H1 (cell line): ENCODE measurements around the gene P2RX2. TPM values are rescaled to one million over a fixed set of nuclear protein-coding genes. Genes with fewer than 3 reads are reported as not detected.

Experiments
- CTCF ChIA-PET: fragments of 300-600 bp; sonication (Branson Sonifier 250); formaldehyde crosslinking; loops from one replicate; lab custom pipeline; 2021; ENCODE audit not compliant: partially characterized antibody; lab: Charles Lee
- POLR2A ChIA-PET: fragments of 300-600 bp; sonication (Branson Sonifier 250); formaldehyde crosslinking; loops from one replicate; lab custom pipeline; 2021; ENCODE audit warnings: inconsistent platforms; ENCODE audit not compliant: partially characterized antibody; lab: Charles Lee
- DNase-seq, 2 experiments: peaks; one replicate each; pipeline versions ENCODE4 v3.0.0 to v3.0.0-alpha.2; 2010 to 2022; ENCODE audit warnings: low spot score in 2 of 2, low read depth in 1 of 2, mixed read lengths in 1 of 2
- FAIRE-seq: peaks from 2 replicates; lab custom pipeline; 2011; peaks lifted over from hg19 to GRCh38; lab: Jason Lieb, UNC
- H2AFZ ChIP-seq: 2 replicates; pipeline ENCODE4 v1.8.1; 2012; ENCODE audit warnings: low read length, inconsistent platforms
- H2AK5ac ChIP-seq: 2 replicates; pipeline ENCODE4 v1.6.1; 2013; ENCODE audit warnings: low read depth, low read length
- H2BK120ac ChIP-seq: replicated peaks from 2 replicates; pipeline ENCODE3; 2013; ENCODE audit warnings: low read depth, low read length, inconsistent platforms
- H2BK12ac ChIP-seq: 2 replicates; pipeline ENCODE4 v1.6.1; 2013; ENCODE audit warnings: low read depth, low read length
- H2BK15ac ChIP-seq: 2 replicates; pipeline ENCODE4 v1.6.1; 2013; ENCODE audit warnings: low read length
- H2BK20ac ChIP-seq: 2 replicates; pipeline ENCODE4 v1.6.1; 2013; ENCODE audit warnings: low read length
- H2BK5ac ChIP-seq: 2 replicates; pipeline ENCODE4 v1.6.1; 2013; ENCODE audit warnings: low read depth, low read length
- H3K14ac ChIP-seq: 2 replicates; pipeline ENCODE4 v1.6.1; 2013; ENCODE audit warnings: inconsistent platforms; ENCODE audit not compliant: insufficient read length
- H3K18ac ChIP-seq: 2 replicates; pipeline ENCODE4 v1.6.1; 2013; ENCODE audit warnings: low read length; ENCODE audit errors: extremely low read depth
- H3K23ac ChIP-seq: 2 replicates; pipeline ENCODE4 v1.6.1; 2013; ENCODE audit warnings: inconsistent platforms; ENCODE audit not compliant: insufficient read length
- H3K23me2 ChIP-seq: 2 replicates; pipeline ENCODE4 v1.6.1; 2013; ENCODE audit warnings: low read depth, low read length
- H3K27ac ChIP-seq: 2 replicates; pipeline ENCODE4 v1.6.1; 2011; ENCODE audit warnings: low read depth, low read length, inconsistent platforms
- H3K27me3 ChIP-seq, 4 experiments: replicated peaks in 1 of 4; 1 replicate in 1 of 4; 2 replicates in 3 of 4; pipeline versions ENCODE4 v1.6.1 to v1.8.1; 2011 to 2013; ENCODE audit warnings: low read length in 3 of 4, mild to moderate bottlenecking in 3 of 4, inconsistent platforms in 2 of 4, mixed read lengths in 2 of 4, moderate library complexity in 1 of 4; ENCODE audit not compliant: control insufficient read depth in 3 of 4, insufficient read depth in 3 of 4; ENCODE audit errors: extremely low read depth in 1 of 4
- H3K36me3 ChIP-seq, 4 experiments: 2 replicates each; pipeline versions ENCODE4 v1.6.1 to v1.8.1; 2011 to 2013; ENCODE audit warnings: mild to moderate bottlenecking in 4 of 4, low read length in 3 of 4, moderate library complexity in 2 of 4, control low read depth in 1 of 4, inconsistent platforms in 1 of 4; ENCODE audit not compliant: insufficient read depth in 4 of 4, control insufficient read depth in 2 of 4
- H3K4ac ChIP-seq: replicated peaks from 2 replicates; pipeline ENCODE3; 2013; ENCODE audit warnings: low read length, low read depth, mixed read lengths, inconsistent platforms; ENCODE audit not compliant: insufficient read length
- H3K4me1 ChIP-seq, 4 experiments: replicated peaks in 1 of 4; 1 replicate in 1 of 4; 2 replicates in 3 of 4; pipeline versions ENCODE4 v1.6.1 to v1.8.1; 2011 to 2013; ENCODE audit warnings: low read length in 3 of 4, inconsistent platforms in 2 of 4, mixed read lengths in 1 of 4; ENCODE audit not compliant: insufficient read depth in 4 of 4, control insufficient read depth in 3 of 4
- H3K4me2 ChIP-seq, 2 experiments: 2 replicates each; pipeline versions ENCODE4 v1.6.1 to v1.8.1; 2011 to 2013; ENCODE audit warnings: low read depth in 2 of 2, low read length in 2 of 2, control low read depth in 1 of 2, inconsistent platforms in 1 of 2, mild to moderate bottlenecking in 1 of 2; ENCODE audit not compliant: insufficient read depth in 1 of 2
- H3K4me3 ChIP-seq, 4 experiments: fragments of 200-600, 300-600 bp in 1 of 4; sonication (generic), shearing (Covaris generic), sonication (Bioruptor Twin) in 1 of 4; 2 replicates each; pipeline versions ENCODE4 v1.5.1 to v1.8.1; 2011 to 2016; ENCODE audit warnings: low read length in 4 of 4, low read depth in 3 of 4, control low read depth in 2 of 4, inconsistent platforms in 2 of 4, mild to moderate bottlenecking in 2 of 4, mixed read lengths in 1 of 4, moderate library complexity in 1 of 4; ENCODE audit not compliant: insufficient read depth in 2 of 4; ENCODE audit errors: extremely low read depth in 1 of 4
- H3K56ac ChIP-seq: replicated peaks from 2 replicates; pipeline ENCODE3; 2013; ENCODE audit warnings: low read depth, mild to moderate bottlenecking, mixed read lengths, low read length, inconsistent platforms; ENCODE audit not compliant: insufficient read length
- H3K79me1 ChIP-seq: 2 replicates; pipeline ENCODE4 v1.6.1; 2013; ENCODE audit warnings: low read depth, low read length, control low read depth
- H3K79me2 ChIP-seq, 2 experiments: 2 replicates each; pipeline versions ENCODE4 v1.6.1 to v1.8.1; 2012 to 2013; ENCODE audit warnings: low read length in 2 of 2, mild to moderate bottlenecking in 2 of 2, inconsistent platforms in 1 of 2; ENCODE audit not compliant: insufficient read depth in 2 of 2, control insufficient read depth in 1 of 2
- H3K9ac ChIP-seq, 4 experiments: replicated peaks in 1 of 4; 1 replicate in 1 of 4; 2 replicates in 3 of 4; pipeline versions ENCODE4 v1.6.1 to v1.8.1; 2011 to 2013; ENCODE audit warnings: low read depth in 3 of 4, low read length in 3 of 4, control low read depth in 2 of 4, mild to moderate bottlenecking in 2 of 4, moderate library complexity in 2 of 4, inconsistent platforms in 1 of 4; ENCODE audit errors: extremely low read depth in 1 of 4
- H3K9me3 ChIP-seq, 2 experiments: 2 replicates each; pipeline versions ENCODE4 v1.6.1 to v1.8.1; 2012 to 2013; ENCODE audit warnings: mild to moderate bottlenecking in 2 of 2, moderate library complexity in 2 of 2, control low read depth in 1 of 2, inconsistent platforms in 1 of 2, low read depth in 1 of 2, low read length in 1 of 2, mixed read lengths in 1 of 2; ENCODE audit not compliant: insufficient read depth in 2 of 2
- H4K20me1 ChIP-seq, 2 experiments: replicated peaks in 1 of 2; 2 replicates each; pipeline versions ENCODE3 to v1.8.1; 2011 to 2013; ENCODE audit warnings: inconsistent platforms in 2 of 2, low read length in 2 of 2, mild to moderate bottlenecking in 1 of 2; ENCODE audit not compliant: insufficient read depth in 2 of 2, control insufficient read depth in 1 of 2
- H4K5ac ChIP-seq: 2 replicates; pipeline ENCODE4 v1.6.1; 2013; ENCODE audit warnings: low read length, low read depth, mixed read lengths, inconsistent platforms; ENCODE audit not compliant: insufficient read length
- H4K8ac ChIP-seq: 2 replicates; pipeline ENCODE4 v1.8.0; 2013; ENCODE audit warnings: mild to moderate bottlenecking, moderate library complexity, low read length, inconsistent platforms; ENCODE audit not compliant: insufficient read depth; ENCODE audit errors: extremely low read depth
- H4K91ac ChIP-seq: replicated peaks from 2 replicates; pipeline ENCODE3; 2013; ENCODE audit warnings: low read length, mixed read lengths, inconsistent platforms; ENCODE audit not compliant: insufficient read length
- BCL11A ChIP-seq, 2 experiments: IDR thresholded peaks; one replicate each; pipeline ENCODE4 v1.6.1; 2011; ENCODE audit warnings: low read depth in 2 of 2, low read length in 2 of 2, mild to moderate bottlenecking in 2 of 2
- BRCA1 ChIP-seq: IDR thresholded peaks from 2 replicates; pipeline ENCODE4 v1.6.1; 2012; ENCODE audit warnings: low read depth, low read length, improper control_type of control experiment
- CBX5 ChIP-seq: fragments of 300-800, 300-1000 bp; sonication (generic); IDR thresholded peaks from 2 replicates; pipeline ENCODE4 v1.7.1; 2016; ENCODE audit warnings: antibody characterized with exemption, low read length, low read depth
- CBX8 ChIP-seq: fragments of 300-800, 300-1000 bp; sonication (generic); IDR thresholded peaks from 2 replicates; pipeline ENCODE4 v1.7.1; 2016; ENCODE audit warnings: low read depth, low read length, borderline replicate concordance
- CREB1 ChIP-seq: IDR thresholded peaks from 2 replicates; pipeline ENCODE4 v1.6.1; 2012; ENCODE audit warnings: inconsistent platforms
- FOSL1 ChIP-seq: IDR thresholded peaks from 2 replicates; pipeline ENCODE4 v1.6.1; 2011; ENCODE audit warnings: mild to moderate bottlenecking, low read depth, low read length, moderate library complexity; ENCODE audit not compliant: insufficient read depth
- HDAC2 ChIP-seq, 2 experiments: fragments of 300-600 bp in 1 of 2; sonication (generic) in 1 of 2; IDR thresholded peaks; 2 replicates each; pipeline ENCODE4 v1.6.1; 2011 to 2012; ENCODE audit warnings: low read depth in 2 of 2, low read length in 2 of 2, mild to moderate bottlenecking in 2 of 2, moderate library complexity in 2 of 2, borderline replicate concordance in 1 of 2, inconsistent platforms in 1 of 2
- JUN ChIP-seq: IDR thresholded peaks from 2 replicates; pipeline ENCODE4 v1.6.1; 2011; ENCODE audit warnings: low read depth, mild to moderate bottlenecking, improper control_type of control experiment, low read length
- KDM5A ChIP-seq: fragments of 200-600 bp; IDR thresholded peaks from 2 replicates; pipeline ENCODE4 v1.7.1; 2012; ENCODE audit warnings: mild to moderate bottlenecking, low read length, inconsistent platforms, mixed read lengths
- MAX ChIP-seq: IDR thresholded peaks from 2 replicates; pipeline ENCODE4 v1.6.1; 2012; ENCODE audit warnings: inconsistent platforms
- NRF1 ChIP-seq: IDR thresholded peaks from 2 replicates; pipeline ENCODE4 v1.6.1; 2011; ENCODE audit warnings: mild to moderate bottlenecking, low read depth, low read length, improper control_type of control experiment
- POU5F1 ChIP-seq: IDR thresholded peaks from 2 replicates; pipeline ENCODE4 v1.6.1; 2011; ENCODE audit warnings: low read depth, mild to moderate bottlenecking, low read length, moderate library complexity
- RXRA ChIP-seq: IDR thresholded peaks from 2 replicates; pipeline ENCODE4 v1.6.1; 2011; ENCODE audit warnings: low read depth, mild to moderate bottlenecking, low read length, moderate library complexity; ENCODE audit not compliant: insufficient read depth
- WGBS, 2 experiments: shearing (Covaris generic) in 1 of 2; methylation state at CpG; one replicate each; pipeline versions ENCODE4 v1.1.6 to v1.1.7; 2013 to 2015; ENCODE audit warnings: low lambda C conversion rate in 2 of 2, mixed read lengths in 2 of 2, inconsistent platforms in 1 of 2, low coverage in 1 of 2, missing lambda C conversion rate in 1 of 2; ENCODE audit not compliant: insufficient replicate concordance in 2 of 2, insufficient coverage in 1 of 2, insufficient read length in 1 of 2; ENCODE audit errors: extremely low coverage in 1 of 2, missing lambda C conversion rate in 1 of 2; 5-methylcytosine and 5-hydroxymethylcytosine counted together
- polyA plus RNA-seq, 7 experiments: library from polyadenylated mRNA; depleted of rRNA in 3 of 7; stranded (reverse) in 5 of 7; unstranded in 2 of 7; fragments of >200 nt in 5 of 7; fragments of 200-250 nt in 2 of 7; gene quantifications; 1 replicate in 5 of 7; 2 replicates in 1 of 7; 4 replicates in 1 of 7; pipeline versions ENCODE4 v1.2.1 to v1.2.3, GENCODE V29; 2011 to 2013; ENCODE audit warnings: missing spikeins in 2 of 7, mixed read lengths in 2 of 7
- total RNA-seq: library from RNA; stranded (reverse); fragmentation: NEBNext Ultra II Directional; extraction: Animal tissue kit (Norgen Biotek cat#: 25700); gene quantifications from 2 replicates; pipeline ENCODE4 v1.2.1, GENCODE V29; 2021

P2RX2 gene
- total and polyA plus RNA-seq, 2 of the 8 experiments (the other 6 are each of a cell fraction or from before 2014, with no cell fraction given): 0.84 to 2.2 TPM

- Histone ChIP-seq H4K8ac (no peak overlapping the region), H3K9me3 (no peaks in the 10 kb centered on the region), H3K79me2 (no peaks in the 10 kb centered on the region; a peak in 1 of 4 replicates), H3K27me3 (no peaks in the 10 kb centered on the region), H3K27ac (no peak overlapping the region), H4K20me1 (peaks cover 5 to 13% of the 10 kb centered on the region in 2 experiments), H3K23ac (no peak overlapping the region), H3K23me2 (no peaks in the 10 kb centered on the region; the same call in 1 of the 2 replicates), H3K4me3 (no peak overlapping the region), H3K36me3 (peaks cover 42 to 86% (median 73%) of the 10 kb centered on the region in 4 experiments), H3K18ac (no peak overlapping the region), H2BK20ac (no peak overlapping the region), H2BK5ac (no peak overlapping the region), H2BK15ac (no peak overlapping the region), H3K79me1 (no peaks in the 10 kb centered on the region), H3K56ac (no peak overlapping the region), H2AK5ac (no peak overlapping the region), H2AFZ (no peak overlapping the region), H3K9ac (no peak overlapping the region), H3K4me1 (0 out of 7 replicates have a peak, but pooled peaks cover 0 to 3% (median 0%) of the 10 kb centered on the region in 4 experiments), H3K4ac (no peak overlapping the region), H2BK12ac (no peak overlapping the region), H4K91ac (no peak overlapping the region), H4K5ac (no peak overlapping the region), H3K4me2 (no peak overlapping the region), H2BK120ac (no peak overlapping the region), H3K14ac (no peak overlapping the region)
- no peak for FAIRE-seq
- POLR2A ChIA-PET: interaction anchor here (1.5 to 1.6 kb wide), 2 partner anchors 26 to 42 kb away, joined by 4 read pairs; no protein-coding TSS in a partner anchor
- CTCF ChIA-PET: interaction anchor here (1.2 kb wide), 1 partner anchor 18 kb away, joined by 8 read pairs; no protein-coding TSS in a partner anchor
- no peak for DNase-seq
- 91% methylated on average over 12 of the region's 12 CpGs; no CpG with 5 or more reads in 1 of the 2 experiments for WGBS, 2 experiments
- TF ChIP-seq JUN (no peak), NRF1 (no peak), BRCA1 (no peak), CBX5 (no peak), MAX (no peak), RXRA (no peak), HDAC2 (IDR thresholded peaks at IDR 0.05; ENCODE audit: borderline replicate concordance in 1 of 2, low read depth in 2 of 2, low read length in 2 of 2) (no peak), CBX8 (no peak), FOSL1 (no peak), BCL11A (IDR thresholded peaks at IDR 0.05; ENCODE audit: low read depth in 2 of 2, low read length in 2 of 2) (no peak), KDM5A (no peak), POU5F1 (no peak), CREB1 (no peak)
Measured at GRCh38 chr12:132657004-132657727, 38.6 kb downstream of the P2RX2 start.
